GM18868 (cell line): ENCODE measurements around the gene C6orf47.

Experiments
- ATAC-seq: cut with Tn5 transposase; IDR thresholded peaks from one replicate; pipeline ENCODE4 v1.9.1; 2021; ENCODE audit warnings: mild to moderate bottlenecking, moderate library complexity; ENCODE audit not compliant: unreplicated experiment

The C6orf47 gene

GRCh38 chr6:31661262-31662123, 915 bp upstream of the C6orf47 start:
- no peak for ATAC-seq

- no peak for ATAC-seq
Measured at GRCh38 chr6:31659649-31660380, 763 bp downstream of the C6orf47 start.

- ATAC-seq = no peak
Measured at GRCh38 chr6:31658983-31659648, 1.5 kb downstream of the C6orf47 start.

- ATAC-seq = no peak
Measured at GRCh38 chr6:31658158-31658688, 2.4 kb downstream of the C6orf47 start.

GRCh38 chr6:31657406-31658157, 3.0 kb downstream of the C6orf47 start:
- no peak for ATAC-seq

- ATAC-seq = no peak
Measured at GRCh38 chr6:31655349-31656237, 5.0 kb downstream of the C6orf47 start, which contains the start of gene APOM. APOM (plus strand) TSS chr6:31655894; CDS start chr6:31655967, 73 bp downstream.

GRCh38 chr6:31654574-31655348, 5.8 kb downstream of the C6orf47 start:
- ATAC-seq = no peak

GRCh38 chr6:31652925-31653724, 7.5 kb downstream of the C6orf47 start:
- peak; percentile 60 for ATAC-seq

GRCh38 chr6:31651602-31652191, 8.9 kb downstream of the C6orf47 start:
- ATAC-seq = peak; percentile 33

GRCh38 chr6:31645325-31645724, 15.3 kb downstream of the C6orf47 start:
- ATAC-seq = no peak

GRCh38 chr6:31643818-31644454, 16.6 kb downstream of the C6orf47 start:
- ATAC-seq = no peak

- ATAC-seq = no peak
Measured at GRCh38 chr6:31642798-31643570, 17.6 kb downstream of the C6orf47 start.

GRCh38 chr6:31641370-31641769, 19.2 kb downstream of the C6orf47 start:
- no peak for ATAC-seq

- no peak for ATAC-seq
Measured at GRCh38 chr6:31640612-31641011, 20.0 kb downstream of the C6orf47 start.

GRCh38 chr6:31639449-31639861, 21.1 kb downstream of the C6orf47 start:
- no peak for ATAC-seq

GRCh38 chr6:31639043-31639442, 21.5 kb downstream of the C6orf47 start:
- no peak for ATAC-seq
